Vagina (tissue), 2 donors: ENCODE measurements around the gene GNRHR.

Source experiments
- POLR2A ChIP-seq, 2 donors: fragments of 450-650 bp; IDR thresholded peaks; one replicate each; pipeline ENCODE4 v1.6.1; 2017; ENCODE audit warnings: antibody characterized with exemption in 2 of 2, mild to moderate bottlenecking in 2 of 2, moderate library complexity in 2 of 2
- TF ChIP-seq, protein P1 (sequence below), 3 experiments: fragments of 450-650 bp in 2 of 3; fragments of 200-600 bp in 1 of 3; sonication (generic) in 1 of 3; IDR thresholded peaks; one replicate each; pipeline ENCODE4 v1.5.1; 2017 to 2019; ENCODE audit warnings: antibody characterized with exemption in 3 of 3, mild to moderate bottlenecking in 2 of 3, moderate library complexity in 2 of 3

DNA sequence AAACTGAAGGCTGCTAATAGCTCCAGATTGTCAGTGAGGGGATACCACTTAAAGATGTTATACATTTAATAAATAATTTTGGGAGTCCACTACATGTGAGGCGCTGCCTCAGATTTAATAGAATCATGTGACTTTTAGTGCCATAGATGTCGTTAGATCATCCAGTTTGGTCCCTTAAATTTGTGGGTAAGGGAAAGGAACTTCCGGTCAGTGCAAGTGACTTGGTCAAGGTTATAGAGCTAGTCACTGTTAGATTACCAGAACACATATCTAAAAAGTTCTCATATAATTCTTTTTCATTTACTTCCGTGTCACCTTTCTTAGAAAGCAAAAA, 52.7 kb downstream of the GNRHR start:
- TF ChIP-seq, protein P1, sequence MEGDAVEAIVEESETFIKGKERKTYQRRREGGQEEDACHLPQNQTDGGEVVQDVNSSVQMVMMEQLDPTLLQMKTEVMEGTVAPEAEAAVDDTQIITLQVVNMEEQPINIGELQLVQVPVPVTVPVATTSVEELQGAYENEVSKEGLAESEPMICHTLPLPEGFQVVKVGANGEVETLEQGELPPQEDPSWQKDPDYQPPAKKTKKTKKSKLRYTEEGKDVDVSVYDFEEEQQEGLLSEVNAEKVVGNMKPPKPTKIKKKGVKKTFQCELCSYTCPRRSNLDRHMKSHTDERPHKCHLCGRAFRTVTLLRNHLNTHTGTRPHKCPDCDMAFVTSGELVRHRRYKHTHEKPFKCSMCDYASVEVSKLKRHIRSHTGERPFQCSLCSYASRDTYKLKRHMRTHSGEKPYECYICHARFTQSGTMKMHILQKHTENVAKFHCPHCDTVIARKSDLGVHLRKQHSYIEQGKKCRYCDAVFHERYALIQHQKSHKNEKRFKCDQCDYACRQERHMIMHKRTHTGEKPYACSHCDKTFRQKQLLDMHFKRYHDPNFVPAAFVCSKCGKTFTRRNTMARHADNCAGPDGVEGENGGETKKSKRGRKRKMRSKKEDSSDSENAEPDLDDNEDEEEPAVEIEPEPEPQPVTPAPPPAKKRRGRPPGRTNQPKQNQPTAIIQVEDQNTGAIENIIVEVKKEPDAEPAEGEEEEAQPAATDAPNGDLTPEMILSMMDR (IDR thresholded peaks at IDR 0.05) = no peak
- TF ChIP-seq POLR2A (IDR thresholded peaks at IDR 0.05) = no peak
